ENCODE results near the gene GNB1.

Gene GNB1

DNA sequence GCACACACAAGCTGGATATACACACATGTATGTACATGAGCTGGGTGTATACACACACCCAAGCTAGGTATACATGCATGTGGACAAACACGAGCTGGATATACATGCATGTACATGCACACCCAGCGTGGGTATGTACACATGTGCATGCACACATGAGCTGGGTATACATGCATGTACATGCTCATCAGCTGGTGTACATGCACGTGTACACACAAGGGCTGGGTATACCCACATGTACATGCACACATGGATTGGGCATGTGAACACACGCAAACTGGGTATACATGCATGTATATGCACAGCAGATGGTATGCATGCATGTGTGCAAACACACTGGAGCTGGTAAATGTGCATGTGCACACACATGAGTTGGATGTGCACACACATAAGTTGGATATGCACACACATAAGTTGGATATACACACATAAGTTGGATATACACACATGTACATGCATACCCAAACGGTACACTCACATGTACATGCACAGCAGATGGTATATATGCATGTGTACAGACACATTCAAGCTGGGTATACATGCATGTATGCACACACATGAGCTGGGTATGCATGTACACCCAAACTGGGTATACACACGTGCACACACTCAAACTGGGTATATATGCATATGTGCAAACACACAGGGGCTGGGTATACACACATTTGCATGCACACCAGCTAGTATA lies 7.5 kb upstream of the GNB1 start:
- no peak for DNase-seq (ENCODE audit: extremely low spot score)
- ChIA-PET POLR2A (interaction anchor here (1.4 to 1.5 kb wide), 2 partner anchors 10 to 11 kb away, joined by 4 to 8 read pairs; no protein-coding TSS in a partner anchor), CTCF (no interaction called here)
- TF ChIP-seq ELF4 (IDR thresholded peaks at IDR 0.05) (peak; percentile 47; the same call in 1 of the 2 replicates), TARDBP (IDR thresholded peaks at IDR 0.05) (no peak)

DNA sequence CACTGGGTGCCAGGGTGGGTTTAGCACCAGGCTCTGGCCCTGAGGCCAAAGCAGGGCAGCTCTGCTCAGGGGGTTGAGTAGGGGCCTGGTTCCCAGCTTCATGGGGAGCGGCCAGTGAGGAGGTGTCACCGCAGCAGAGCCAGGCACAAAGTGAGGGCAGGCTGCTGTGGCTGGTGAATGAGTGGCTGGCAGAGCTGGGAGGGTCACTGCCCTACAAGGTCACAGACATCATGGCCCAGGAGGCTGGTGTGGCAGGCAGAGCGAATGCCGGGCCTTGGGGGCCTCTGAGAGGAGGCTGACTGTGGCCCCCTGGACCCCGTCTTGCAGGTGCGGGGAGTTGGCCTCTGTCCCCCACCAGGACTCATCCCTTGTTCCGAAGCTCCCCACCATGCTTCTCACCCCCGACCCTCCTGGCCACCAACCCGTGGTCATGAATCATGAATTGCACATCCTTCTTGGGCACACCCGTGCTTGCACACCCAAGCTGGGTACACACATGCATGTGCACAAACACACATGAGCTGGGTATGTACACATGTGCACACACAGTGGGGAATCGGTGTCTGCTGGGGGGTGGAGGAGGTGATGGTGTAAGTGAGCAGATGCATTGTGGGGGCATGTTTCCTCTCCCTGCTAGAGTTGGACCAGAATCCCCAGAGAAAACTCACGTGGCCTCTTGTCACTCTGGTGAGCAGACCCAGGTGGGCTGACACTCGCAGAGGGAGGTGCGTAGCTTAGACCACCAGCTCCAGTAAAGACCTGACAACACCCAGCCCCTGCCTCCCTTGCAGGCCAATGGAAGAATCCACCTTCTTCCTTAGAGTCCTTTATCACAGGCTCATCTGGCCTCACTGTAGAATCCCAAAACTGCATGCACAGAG lies 4.8 kb upstream of the GNB1 start:
- POLR2A ChIA-PET, result interaction anchor here (1.3 kb wide), 1 partner anchor 11 kb away, joined by 6 read pairs; no protein-coding TSS in a partner anchor
- no peak for DNase-seq (ENCODE audit: extremely low spot score)
- no peak for TF ChIP-seq FOXK2 (IDR thresholded peaks at IDR 0.05)
- TF ChIP-seq L3MBTL2 (conservative IDR thresholded peaks at IDR 0.05), result no peak
- CTCF ChIA-PET, result no interaction called here

DNA sequence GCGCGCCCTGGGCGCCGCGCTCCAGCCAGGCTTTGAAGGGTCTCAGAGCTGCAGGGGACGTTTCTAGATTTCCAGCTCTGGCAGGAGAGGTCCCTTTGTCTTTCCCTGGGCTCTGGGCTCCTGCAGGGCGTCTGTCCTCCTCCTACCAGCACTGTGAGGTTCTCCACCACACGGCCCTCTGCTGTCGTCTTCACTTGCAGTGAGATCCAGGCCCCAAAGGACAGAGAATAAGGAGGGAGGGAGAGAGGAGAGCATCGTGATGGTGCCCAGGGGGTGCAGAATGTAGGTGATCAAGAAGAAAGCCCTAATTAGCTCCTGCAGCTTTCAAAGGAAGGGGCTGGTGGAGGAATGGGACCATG lies 4.2 kb upstream of the GNB1 start:
- TF ChIP-seq, protein P1, sequence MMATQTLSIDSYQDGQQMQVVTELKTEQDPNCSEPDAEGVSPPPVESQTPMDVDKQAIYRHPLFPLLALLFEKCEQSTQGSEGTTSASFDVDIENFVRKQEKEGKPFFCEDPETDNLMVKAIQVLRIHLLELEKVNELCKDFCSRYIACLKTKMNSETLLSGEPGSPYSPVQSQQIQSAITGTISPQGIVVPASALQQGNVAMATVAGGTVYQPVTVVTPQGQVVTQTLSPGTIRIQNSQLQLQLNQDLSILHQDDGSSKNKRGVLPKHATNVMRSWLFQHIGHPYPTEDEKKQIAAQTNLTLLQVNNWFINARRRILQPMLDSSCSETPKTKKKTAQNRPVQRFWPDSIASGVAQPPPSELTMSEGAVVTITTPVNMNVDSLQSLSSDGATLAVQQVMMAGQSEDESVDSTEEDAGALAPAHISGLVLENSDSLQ (IDR thresholded peaks at IDR 0.05), result no peak
- TF ChIP-seq LEF1 (IDR thresholded peaks at IDR 0.05; ENCODE audit: borderline replicate concordance), result no peak
- no peak for TF ChIP-seq NFRKB (IDR thresholded peaks at IDR 0.05)
- no peak for TF ChIP-seq TARDBP (IDR thresholded peaks at IDR 0.05)
- TF ChIP-seq L3MBTL2 (conservative IDR thresholded peaks at IDR 0.05), result no peak
- TF ChIP-seq ZNF384 (IDR thresholded peaks at IDR 0.05), result no peak
- no peak for TF ChIP-seq BHLHE40 (IDR thresholded peaks at IDR 0.05; ENCODE audit: borderline replicate concordance)
- no peak for TF ChIP-seq FOXA1 (IDR thresholded peaks at IDR 0.05)
- TF ChIP-seq FOXK2 (IDR thresholded peaks at IDR 0.05), result no peak
- TF ChIP-seq SP1 (IDR thresholded peaks at IDR 0.05), result no peak
- DNase-seq (ENCODE audit: extremely low spot score), result no peak
- POLR2A ChIA-PET, result interaction anchor here (1.3 kb wide), 1 partner anchor 11 kb away, joined by 6 read pairs; no protein-coding TSS in a partner anchor
- CTCF ChIA-PET, result no interaction called here

DNA sequence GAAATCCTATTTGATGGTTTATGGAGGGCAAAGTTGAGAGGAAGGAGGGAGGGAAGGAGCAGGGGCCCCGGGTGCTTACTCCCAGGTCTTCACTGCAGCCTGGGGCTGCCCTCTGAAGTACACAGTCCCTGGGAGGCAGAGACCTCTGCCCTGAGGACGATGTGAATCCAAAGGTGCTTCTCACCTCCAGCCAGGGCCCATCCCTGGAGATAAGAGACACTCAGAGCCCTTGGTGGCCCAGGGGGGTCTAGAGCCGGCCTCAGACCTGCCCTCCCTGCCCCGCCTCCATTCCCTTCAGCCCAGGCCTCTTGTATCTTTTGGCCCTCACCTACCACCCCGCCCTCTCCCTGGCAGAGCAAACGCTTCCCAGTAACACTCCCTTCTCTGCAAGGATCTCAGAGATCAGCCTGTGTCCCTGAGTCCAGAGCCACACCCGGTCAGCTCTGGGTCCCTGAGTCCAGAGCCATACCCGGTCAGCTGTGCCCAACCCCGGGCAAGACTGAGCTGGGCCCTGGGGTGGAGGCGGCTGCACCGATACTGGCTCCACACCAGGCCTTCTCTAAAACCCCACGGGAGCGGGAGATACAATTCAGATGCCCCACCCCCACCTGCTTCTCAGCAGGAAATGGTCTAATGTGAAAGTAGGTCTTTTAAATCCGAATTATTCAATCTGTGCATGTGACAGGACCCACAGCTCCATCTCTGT lies 3.6 kb upstream of the GNB1 start:
- POLR2A ChIA-PET, result no interaction called here

DNA sequence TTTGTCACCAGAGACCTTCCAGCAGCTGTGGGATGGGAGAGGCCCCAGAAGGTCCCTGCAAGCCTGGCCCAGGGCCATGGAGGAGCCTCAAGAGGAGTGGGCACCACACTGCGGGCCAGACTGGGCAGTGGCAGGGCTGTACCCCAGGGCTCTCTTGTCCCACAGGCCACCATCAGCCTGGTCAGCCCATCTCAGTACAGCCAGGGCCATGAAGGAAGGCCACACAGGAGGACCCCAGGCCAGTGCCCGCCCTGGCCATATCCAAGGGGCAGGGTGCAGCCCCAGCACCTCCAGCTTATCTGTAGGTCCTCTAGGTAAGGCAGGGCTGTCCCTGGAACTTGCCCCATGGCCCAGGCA lies 3.1 kb upstream of the GNB1 start:
- no peak for DNase-seq (ENCODE audit: extremely low spot score)
- CTCF ChIA-PET, result no interaction called here
- POLR2A ChIA-PET, result no interaction called here
- no peak for TF ChIP-seq L3MBTL2 (conservative IDR thresholded peaks at IDR 0.05)

More for the DNA sequence above, 3.6 kb upstream of the GNB1 start:
- DNase-seq (ENCODE audit: extremely low spot score), result no peak
- TF ChIP-seq, protein P1 (IDR thresholded peaks at IDR 0.05), result no peak
- CTCF ChIA-PET, result no interaction called here

DNA sequence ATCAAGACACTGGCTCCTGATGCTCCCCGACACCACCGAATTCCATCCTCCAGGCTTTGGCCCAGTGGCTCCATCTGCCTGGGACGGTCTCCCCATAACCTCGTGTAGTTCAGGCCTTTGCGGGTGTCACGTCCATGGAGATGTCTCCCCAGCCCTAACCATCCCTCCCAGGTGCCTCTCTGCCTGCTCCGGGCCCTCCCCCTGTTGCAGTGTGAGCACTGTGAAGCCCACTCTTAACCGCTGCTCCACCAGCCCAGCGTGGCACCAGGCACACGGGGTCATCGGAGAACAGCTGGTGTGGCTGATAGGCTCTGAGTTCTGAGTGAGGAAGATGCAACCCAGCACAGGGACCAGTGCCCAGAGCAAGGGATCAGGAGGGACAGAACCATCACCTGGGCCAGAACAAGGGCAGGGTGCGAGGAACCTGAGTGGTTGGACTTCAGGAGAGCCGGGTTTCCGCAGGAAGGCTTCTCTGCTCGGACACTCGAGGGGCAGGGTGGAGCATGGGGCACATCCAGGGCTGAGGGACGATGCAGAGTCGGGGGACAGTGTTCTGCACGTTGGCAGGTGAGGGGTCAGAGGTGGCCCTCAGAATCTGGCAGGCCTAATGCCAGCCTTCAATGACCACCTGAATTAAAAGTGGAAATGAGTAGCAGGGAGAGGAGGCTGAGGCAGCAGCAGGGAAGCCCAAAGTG lies 2.6 kb upstream of the GNB1 start:
- TF ChIP-seq TARDBP (IDR thresholded peaks at IDR 0.05), result no peak
- TF ChIP-seq HDGF (IDR thresholded peaks at IDR 0.05; ENCODE audit: borderline replicate concordance), result no peak
- ChIA-PET CTCF (no interaction called here), POLR2A (no interaction called here)
- DNase-seq (ENCODE audit: extremely low spot score), result no peak

DNA sequence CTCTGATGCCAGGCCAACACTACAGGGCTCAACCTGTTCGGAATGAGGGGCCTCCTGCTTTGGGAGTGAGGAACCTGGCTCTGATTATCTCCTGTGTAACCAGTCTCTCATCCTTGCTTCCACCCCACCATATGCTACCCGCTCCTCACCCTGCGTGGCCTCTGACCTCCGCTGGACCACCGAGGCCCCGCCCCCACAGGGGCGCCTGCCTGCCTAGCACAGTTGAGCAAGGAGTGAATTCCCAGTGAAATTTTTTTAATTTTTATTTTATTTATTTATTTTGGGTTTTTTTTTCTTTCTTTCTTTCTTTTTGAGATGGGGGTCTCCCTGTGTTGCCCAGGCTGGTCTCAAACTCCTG lies 1.9 kb upstream of the GNB1 start:
- ChIA-PET CTCF (no interaction called here), POLR2A (no interaction called here)
- DNase-seq (ENCODE audit: extremely low spot score), result no peak
- TF ChIP-seq FOXK2 (IDR thresholded peaks at IDR 0.05) (no peak), TARDBP (IDR thresholded peaks at IDR 0.05) (no peak), FOXA1 (IDR thresholded peaks at IDR 0.05) (no peak), L3MBTL2 (conservative IDR thresholded peaks at IDR 0.05) (no peak), BHLHE40 (IDR thresholded peaks at IDR 0.05; ENCODE audit: borderline replicate concordance) (no peak), SP1 (IDR thresholded peaks at IDR 0.05) (no peak), FOXM1 (IDR thresholded peaks at IDR 0.05; ENCODE audit: borderline replicate concordance) (no peak), ARNT (IDR thresholded peaks at IDR 0.05) (no peak), ELF4 (IDR thresholded peaks at IDR 0.05) (no peak), LEF1 (IDR thresholded peaks at IDR 0.05; ENCODE audit: borderline replicate concordance) (no peak), HDGF (IDR thresholded peaks at IDR 0.05; ENCODE audit: borderline replicate concordance) (no peak), CTBP1 (IDR thresholded peaks at IDR 0.05; ENCODE audit: borderline replicate concordance) (no peak), SUZ12 (IDR thresholded peaks at IDR 0.05) (no peak), ZNF384 (IDR thresholded peaks at IDR 0.05) (no peak), NFRKB (IDR thresholded peaks at IDR 0.05) (no peak)
- TF ChIP-seq, protein P1 (IDR thresholded peaks at IDR 0.05), result no peak
